ENCODE measurements around the gene RICTOR. TPM values are rescaled to one million over a fixed set of nuclear protein-coding genes. Genes with fewer than 3 reads are reported as not detected.

The RICTOR gene
- polyA plus RNA-seq, 3 donors = 3.5 to 12.8 (median 7.0) TPM

GRCh38 chr5:38985909-38986452, 88.2 kb downstream of the RICTOR start:
- Mint-ChIP-seq H3K4me3 (no peak overlapping the region), H3K9me3 (peaks cover 17 to 35% (median 23%) of the 10 kb centered on the region in 7 donors), H3K27me3 (ENCODE audit: low read depth in 3 of 3) (no peaks in the 10 kb centered on the region), H3K27ac (no peak overlapping the region), H3K36me3 (peaks cover 48 to 56% of the 10 kb centered on the region in 2 donors), H3K4me1 (no peaks in the 10 kb centered on the region)
- no peak for TF ChIP-seq CTCF (IDR thresholded peaks at IDR 0.05)
- no CpG with 5 or more reads among the region's 9 CpGs for WGBS (ENCODE audit: insufficient coverage)
- no peak overlapping the region for H3K4me2 ChIP-seq (replicated peaks; ENCODE audit: extremely low read depth, low read length, poor library complexity, severe bottlenecking)
- no peak overlapping the region for H3K4me3 ChIP-seq (replicated peaks in 1 of 3; ENCODE audit: low read depth in 2 of 3, low read length in 3 of 3)
- no peaks in the 10 kb centered on the region for H3K79me2 ChIP-seq (ENCODE audit: insufficient read depth, low read length)
- H2AFZ ChIP-seq (ENCODE audit: insufficient read depth, low read depth, low read length, poor library complexity, severe bottlenecking) = no peak overlapping the region
- H3K27me3 ChIP-seq (ENCODE audit: control insufficient read depth in 2 of 2, insufficient read depth in 2 of 2, low read length in 2 of 2) = no peaks in the 10 kb centered on the region
- peaks cover 6 to 10% of the 10 kb centered on the region in 2 donors for H3K9me3 ChIP-seq (replicated peaks in 1 of 2; ENCODE audit: control insufficient read depth in 1 of 2, insufficient read depth in 1 of 2, low read length in 2 of 2)
- peaks cover 5 to 38% of the 10 kb centered on the region in 2 donors for H3K36me3 ChIP-seq (replicated peaks in 1 of 2; ENCODE audit: control insufficient read depth in 1 of 2, insufficient read depth in 2 of 2, low read length in 2 of 2)
- H3K27ac ChIP-seq (ENCODE audit: low read depth in 1 of 2, low read length in 2 of 2) = no peak overlapping the region
- intact Hi-C loops (cut with micrococcal nuclease) = no loop called here
- DNase-seq = no peak
- no peak overlapping the region for H3K9ac ChIP-seq (ENCODE audit: insufficient read depth, low read length, poor library complexity, severe bottlenecking)
- no peaks in the 10 kb centered on the region for H4K20me1 ChIP-seq (ENCODE audit: insufficient read depth, low read length)
- H3K4me1 ChIP-seq (ENCODE audit: control insufficient read depth in 1 of 2, insufficient read depth in 2 of 2, low read length in 2 of 2) = no peaks in the 10 kb centered on the region

GRCh38 chr5:38979535-38979934, 94.7 kb downstream of the RICTOR start:
- Histone ChIP-seq H3K9ac (ENCODE audit: insufficient read depth, low read length, poor library complexity, severe bottlenecking) (no peak overlapping the region), H3K79me2 (ENCODE audit: insufficient read depth, low read length) (no peaks in the 10 kb centered on the region), H3K4me1 (ENCODE audit: control insufficient read depth in 1 of 2, insufficient read depth in 2 of 2, low read length in 2 of 2) (no peaks in the 10 kb centered on the region), H3K27ac (ENCODE audit: low read depth in 1 of 2, low read length in 2 of 2) (no peak overlapping the region), H3K4me2 (replicated peaks; ENCODE audit: extremely low read depth, low read length, poor library complexity, severe bottlenecking) (no peak overlapping the region), H3K9me3 (replicated peaks in 1 of 2; ENCODE audit: control insufficient read depth in 1 of 2, insufficient read depth in 1 of 2, low read length in 2 of 2) (no peaks in the 10 kb centered on the region), H3K36me3 (replicated peaks in 1 of 2; ENCODE audit: control insufficient read depth in 1 of 2, insufficient read depth in 2 of 2, low read length in 2 of 2) (peaks cover 25 to 66% of the 10 kb centered on the region in 2 donors), H4K20me1 (ENCODE audit: insufficient read depth, low read length) (no peaks in the 10 kb centered on the region), H3K27me3 (ENCODE audit: control insufficient read depth in 2 of 2, insufficient read depth in 2 of 2, low read length in 2 of 2) (no peaks in the 10 kb centered on the region), H2AFZ (ENCODE audit: insufficient read depth, low read depth, low read length, poor library complexity, severe bottlenecking) (no peak overlapping the region), H3K4me3 (replicated peaks in 1 of 3; ENCODE audit: low read depth in 2 of 3, low read length in 3 of 3) (no peak overlapping the region)
- H3K9me3 Mint-ChIP-seq = no peaks in the 10 kb centered on the region
- peaks cover 48 to 52% of the 10 kb centered on the region in 2 donors for H3K36me3 Mint-ChIP-seq
- no peak for DNase-seq
- no peaks in the 10 kb centered on the region for H3K27me3 Mint-ChIP-seq (ENCODE audit: low read depth in 3 of 3)
- no peak for TF ChIP-seq CTCF (IDR thresholded peaks at IDR 0.05)
- H3K27ac Mint-ChIP-seq = no peak overlapping the region
- 80% methylated on average over 1 of the region's 2 CpGs for WGBS (ENCODE audit: insufficient coverage)
- no peaks in the 10 kb centered on the region for H3K4me1 Mint-ChIP-seq
- intact Hi-C loops (cut with micrococcal nuclease) = no loop called here
- H3K4me3 Mint-ChIP-seq = no peak overlapping the region

Data from CD14-positive monocyte (primary cell).